ENCODE measurements around the gene CERS5.

The CERS5 gene

GRCh38 chr12:50099302-50100008 is 67.7 kb downstream of the CERS5 start:
- TF ChIP-seq POLR2A (IDR thresholded peaks at IDR 0.05; ENCODE audit: extremely low read depth, insufficient read length): no peak
- no peak for TF ChIP-seq MAX (IDR thresholded peaks at IDR 0.05; ENCODE audit: low read depth, low read length)
- no peak for TF ChIP-seq CTCF (IDR thresholded peaks at IDR 0.05; ENCODE audit: low read depth, low read length)
- TF ChIP-seq MYC (IDR thresholded peaks at IDR 0.05; ENCODE audit: low read depth, low read length): no peak
- no peak overlapping the region for H3K4me3 ChIP-seq (ENCODE audit: low read depth, low read length)
- DNase-seq (ENCODE audit: low read depth): no peak

GRCh38 chr12:50097952-50098351 is 69.2 kb downstream of the CERS5 start:
- TF ChIP-seq CTCF (IDR thresholded peaks at IDR 0.05; ENCODE audit: low read depth, low read length): no peak
- TF ChIP-seq MYC (IDR thresholded peaks at IDR 0.05; ENCODE audit: low read depth, low read length): no peak
- TF ChIP-seq MAX (IDR thresholded peaks at IDR 0.05; ENCODE audit: low read depth, low read length): no peak
- TF ChIP-seq POLR2A (IDR thresholded peaks at IDR 0.05; ENCODE audit: extremely low read depth, insufficient read length): no peak
- no peak for DNase-seq (ENCODE audit: low read depth)
- no peak overlapping the region for H3K4me3 ChIP-seq (ENCODE audit: low read depth, low read length)

GRCh38 chr12:50090391-50090790 is 76.8 kb downstream of the CERS5 start:
- no peak overlapping the region for H3K4me3 ChIP-seq (ENCODE audit: low read depth, low read length)
- DNase-seq (ENCODE audit: low read depth): no peak
- TF ChIP-seq CTCF (IDR thresholded peaks at IDR 0.05; ENCODE audit: low read depth, low read length) (no peak), MYC (IDR thresholded peaks at IDR 0.05; ENCODE audit: low read depth, low read length) (no peak), MAX (IDR thresholded peaks at IDR 0.05; ENCODE audit: low read depth, low read length) (no peak), POLR2A (IDR thresholded peaks at IDR 0.05; ENCODE audit: extremely low read depth, insufficient read length) (no peak)

GRCh38 chr12:50089730-50090129 is 77.4 kb downstream of the CERS5 start:
- TF ChIP-seq MAX (IDR thresholded peaks at IDR 0.05; ENCODE audit: low read depth, low read length) (no peak), MYC (IDR thresholded peaks at IDR 0.05; ENCODE audit: low read depth, low read length) (no peak), POLR2A (IDR thresholded peaks at IDR 0.05; ENCODE audit: extremely low read depth, insufficient read length) (no peak), CTCF (IDR thresholded peaks at IDR 0.05; ENCODE audit: low read depth, low read length) (no peak)
- no peak for DNase-seq (ENCODE audit: low read depth)

GRCh38 chr12:50088577-50089335 is 78.4 kb downstream of the CERS5 start:
- no peak for TF ChIP-seq MYC (IDR thresholded peaks at IDR 0.05; ENCODE audit: low read depth, low read length)
- peak; percentile 94 for TF ChIP-seq CTCF (IDR thresholded peaks at IDR 0.05; ENCODE audit: low read depth, low read length)
- DNase-seq (ENCODE audit: low read depth): peak; percentile 67
- H3K4me3 ChIP-seq (ENCODE audit: low read depth, low read length): no peak overlapping the region

More at GRCh38 chr12:50089730-50090129, 77.4 kb downstream of the CERS5 start:
- H3K4me3 ChIP-seq (ENCODE audit: low read depth, low read length): no peak overlapping the region

Measured in NB4 (cell line).